BLaER1 (cell line): ENCODE data around the gene GATB.
"Not testable (repeated sequence)": the region's sequence is repeated elsewhere in the genome, so short reads cannot be mapped to it uniquely, and the experiment has no call there.

Experiments used
- H3K27ac ChIP-seq: shearing (Covaris generic); formaldehyde crosslinking; 2 replicates; pipeline ENCODE4 v1.8.1; 2022
- H3K27me3 ChIP-seq: shearing (Covaris generic); formaldehyde crosslinking; 2 replicates; pipeline ENCODE4 v1.8.1; 2022
- H3K36me3 ChIP-seq: shearing (Covaris generic); formaldehyde crosslinking; 2 replicates; pipeline ENCODE4 v1.8.1; 2022
- H3K4me1 ChIP-seq: shearing (Covaris generic); formaldehyde crosslinking; 2 replicates; pipeline ENCODE4 v1.8.1; 2022
- H3K4me2 ChIP-seq: shearing (Covaris generic); formaldehyde crosslinking; 2 replicates; pipeline ENCODE4 v1.8.1; 2022
- H3K4me3 ChIP-seq: shearing (Covaris generic); formaldehyde crosslinking; 2 replicates; pipeline ENCODE4 v1.8.1; 2022
- H3K9ac ChIP-seq: shearing (Covaris generic); formaldehyde crosslinking; 2 replicates; pipeline ENCODE4 v1.8.1; 2022
- H3K9me3 ChIP-seq: shearing (Covaris generic); formaldehyde crosslinking; 2 replicates; pipeline ENCODE4 v1.8.1; 2022
- H4K20me1 ChIP-seq: shearing (Covaris generic); formaldehyde crosslinking; 2 replicates; pipeline ENCODE4 v1.8.1; 2022
- Cebpa-rat ChIP-seq: shearing (Covaris generic); IDR thresholded peaks from 2 replicates; pipeline ENCODE4 v1.8.1; 2022

The GATB gene

GRCh38 chr4:151768835-151769234 lies 8.0 kb upstream of the GATB start:
- Histone ChIP-seq H3K4me3 (no peak overlapping the region), H4K20me1 (no peaks in the 10 kb centered on the region), H3K9me3 (no peaks in the 10 kb centered on the region), H3K27ac (no peak overlapping the region), H3K27me3 (no peaks in the 10 kb centered on the region), H3K4me2 (no peak overlapping the region), H3K4me1 (no peaks in the 10 kb centered on the region), H3K36me3 (no peaks in the 10 kb centered on the region), H3K9ac (no peak overlapping the region)
- TF ChIP-seq Cebpa-rat, result no peak

GRCh38 chr4:151766691-151767090 lies 5.9 kb upstream of the GATB start:
- Histone ChIP-seq H3K9me3 (no peaks in the 10 kb centered on the region), H3K4me2 (no peak overlapping the region), H3K27me3 (no peaks in the 10 kb centered on the region), H3K27ac (no peak overlapping the region), H4K20me1 (no peaks in the 10 kb centered on the region), H3K9ac (no peak overlapping the region), H3K4me1 (no peaks in the 10 kb centered on the region), H3K4me3 (no peak overlapping the region), H3K36me3 (no peaks in the 10 kb centered on the region)
- TF ChIP-seq Cebpa-rat, result no peak

GRCh38 chr4:151760002-151760401 lies 805 bp downstream of the GATB start:
- H3K9ac ChIP-seq, result peak overlapping the region; percentile 87
- H3K27me3 ChIP-seq, result no peaks in the 10 kb centered on the region
- peak overlapping the region; percentile 88 for H3K4me3 ChIP-seq
- TF ChIP-seq Cebpa-rat, result no peak
- H4K20me1 ChIP-seq, result no peaks in the 10 kb centered on the region
- peaks cover 13% of the 10 kb centered on the region for H3K36me3 ChIP-seq
- H3K4me2 ChIP-seq, result peak overlapping the region; percentile 87
- H3K4me1 ChIP-seq, result peaks cover 15% of the 10 kb centered on the region
- no peak overlapping the region for H3K27ac ChIP-seq
- H3K9me3 ChIP-seq, result no peaks in the 10 kb centered on the region

- Histone ChIP-seq H3K36me3 (peaks cover 26% of the 10 kb centered on the region), H3K4me3 (no peak overlapping the region), H3K9ac (no peak overlapping the region), H4K20me1 (no peaks in the 10 kb centered on the region), H3K9me3 (no peaks in the 10 kb centered on the region), H3K4me1 (no peaks in the 10 kb centered on the region), H3K4me2 (no peak overlapping the region), H3K27ac (no peak overlapping the region), H3K27me3 (no peaks in the 10 kb centered on the region)
- no peak for TF ChIP-seq Cebpa-rat
Measured at GRCh38 chr4:151753056-151753455, 7.8 kb downstream of the GATB start.

GRCh38 chr4:151750156-151750555 lies 10.7 kb downstream of the GATB start:
- Histone ChIP-seq H3K4me3 (no peak overlapping the region), H3K4me2 (no peak overlapping the region)
- TF ChIP-seq Cebpa-rat, result no peak

GRCh38 chr4:151745481-151746231 lies 15.2 kb downstream of the GATB start:
- Histone ChIP-seq H3K27ac (no peak overlapping the region), H3K4me1 (peaks cover 10% of the 10 kb centered on the region), H3K4me3 (no peak overlapping the region), H3K4me2 (no peak overlapping the region), H3K27me3 (no peaks in the 10 kb centered on the region), H4K20me1 (no peaks in the 10 kb centered on the region), H3K9ac (no peak overlapping the region), H3K36me3 (0 out of 2 replicates have a peak, but pooled peaks cover 6% of the 10 kb centered on the region), H3K9me3 (no peaks in the 10 kb centered on the region)
- TF ChIP-seq Cebpa-rat, result no peak

More at GRCh38 chr4:151750156-151750555, 10.7 kb downstream of the GATB start:
- H3K36me3 ChIP-seq, result peaks cover 21% of the 10 kb centered on the region
- H3K9me3 ChIP-seq, result no peaks in the 10 kb centered on the region
- H4K20me1 ChIP-seq, result no peaks in the 10 kb centered on the region
- H3K9ac ChIP-seq, result no peak overlapping the region
- peaks cover 10% of the 10 kb centered on the region for H3K4me1 ChIP-seq
- H3K27ac ChIP-seq, result no peak overlapping the region
- H3K27me3 ChIP-seq, result no peaks in the 10 kb centered on the region

GRCh38 chr4:151744614-151745013 lies 16.2 kb downstream of the GATB start:
- Histone ChIP-seq H3K9ac (no peak overlapping the region), H3K4me3 (no peak overlapping the region), H3K27ac (no peak overlapping the region), H3K9me3 (no peaks in the 10 kb centered on the region), H3K4me1 (peaks cover 10% of the 10 kb centered on the region), H3K36me3 (0 out of 2 replicates have a peak, but pooled peaks cover 6% of the 10 kb centered on the region), H4K20me1 (no peaks in the 10 kb centered on the region), H3K27me3 (no peaks in the 10 kb centered on the region), H3K4me2 (no peak overlapping the region)
- no peak for TF ChIP-seq Cebpa-rat

GRCh38 chr4:151743894-151744293 lies 16.9 kb downstream of the GATB start:
- Histone ChIP-seq H3K9ac (no peak overlapping the region), H3K27me3 (no peaks in the 10 kb centered on the region), H3K4me2 (no peak overlapping the region)

GRCh38 chr4:151743128-151743854 lies 17.5 kb downstream of the GATB start:
- Histone ChIP-seq H3K4me3 (no peak overlapping the region), H3K4me2 (no peak overlapping the region), H3K27me3 (no peaks in the 10 kb centered on the region), H3K4me1 (peaks cover 10% of the 10 kb centered on the region), H3K27ac (no peak overlapping the region), H3K9ac (no peak overlapping the region), H3K36me3 (peaks cover 16% of the 10 kb centered on the region), H3K9me3 (peaks cover 7% of the 10 kb centered on the region), H4K20me1 (no peaks in the 10 kb centered on the region)
- no peak for TF ChIP-seq Cebpa-rat

More at GRCh38 chr4:151743894-151744293, 16.9 kb downstream of the GATB start:
- 0 out of 2 replicates have a peak, but pooled peaks cover under 1% of the 10 kb centered on the region for H3K9me3 ChIP-seq
- no peak overlapping the region for H3K4me3 ChIP-seq
- no peaks in the 10 kb centered on the region for H4K20me1 ChIP-seq
- TF ChIP-seq Cebpa-rat, result no peak
- 0 out of 2 replicates have a peak, but pooled peaks cover 9% of the 10 kb centered on the region for H3K36me3 ChIP-seq
- peaks cover 10% of the 10 kb centered on the region for H3K4me1 ChIP-seq
- no peak overlapping the region for H3K27ac ChIP-seq

- Histone ChIP-seq H3K9me3 (peaks cover 32% of the 10 kb centered on the region), H4K20me1 (no peaks in the 10 kb centered on the region), H3K4me3 (no peak overlapping the region), H3K4me1 (no peaks in the 10 kb centered on the region), H3K27ac (no peak overlapping the region), H3K9ac (no peak overlapping the region), H3K36me3 (peaks cover 30% of the 10 kb centered on the region), H3K4me2 (no peak overlapping the region), H3K27me3 (no peaks in the 10 kb centered on the region)
- TF ChIP-seq Cebpa-rat, result no peak
Measured at GRCh38 chr4:151738720-151739517, 21.9 kb downstream of the GATB start.

GRCh38 chr4:151736852-151737251 lies 24.0 kb downstream of the GATB start:
- H3K4me2 ChIP-seq, H3K27ac ChIP-seq, H3K27me3 ChIP-seq, H3K4me1 ChIP-seq, H4K20me1 ChIP-seq, H3K4me3 ChIP-seq, H3K9ac ChIP-seq: not testable (repeated sequence)
- peaks cover 32% of the 10 kb centered on the region for H3K9me3 ChIP-seq
- peaks cover 30% of the 10 kb centered on the region for H3K36me3 ChIP-seq
